Small intestine (tissue), 7 donors: ENCODE results near the gene NCEH1. TPM values are rescaled to one million over a fixed set of nuclear protein-coding genes. Genes with fewer than 3 reads are reported as not detected.

Source experiments
- DNase-seq, 2 donors: peaks; one replicate each; pipeline versions ENCODE4 v3.0.0 to v3.0.0-alpha.2; 2013
- FAIRE-seq: peaks from 2 replicates; lab custom pipeline; 2012; peaks lifted over from hg19 to GRCh38; lab: Jason Lieb, UNC
- H3K27ac ChIP-seq, 3 donors: one replicate each; pipeline ENCODE4 v1.5.1; 2013; ENCODE audit warnings: low read length in 2 of 3, mild to moderate bottlenecking in 2 of 3, control low read depth in 1 of 3, inconsistent platforms in 1 of 3, low read depth in 1 of 3, moderate library complexity in 1 of 3
- H3K27me3 ChIP-seq, 3 donors: one replicate each; pipeline ENCODE4 v1.6.1; 2013; ENCODE audit warnings: low read length in 3 of 3, inconsistent platforms in 1 of 3; ENCODE audit not compliant: control insufficient read depth in 3 of 3, insufficient read depth in 3 of 3
- H3K36me3 ChIP-seq, 3 donors: one replicate each; pipeline ENCODE4 v1.6.1; 2013; ENCODE audit warnings: low read length in 3 of 3, inconsistent platforms in 1 of 3, low read depth in 1 of 3, mild to moderate bottlenecking in 1 of 3, moderate library complexity in 1 of 3; ENCODE audit not compliant: control insufficient read depth in 3 of 3, insufficient read depth in 2 of 3
- H3K4me1 ChIP-seq, 3 donors: one replicate each; pipeline ENCODE4 v1.6.1; 2013; ENCODE audit warnings: low read length in 2 of 3, inconsistent platforms in 1 of 3, low read depth in 1 of 3, mild to moderate bottlenecking in 1 of 3, moderate library complexity in 1 of 3; ENCODE audit not compliant: control insufficient read depth in 3 of 3, insufficient read depth in 2 of 3
- H3K4me3 ChIP-seq, 3 donors: one replicate each; pipeline ENCODE4 v1.5.1; 2013; ENCODE audit warnings: low read length in 3 of 3, control low read depth in 1 of 3, inconsistent platforms in 1 of 3, low read depth in 1 of 3, mild to moderate bottlenecking in 1 of 3, moderate library complexity in 1 of 3
- H3K9me3 ChIP-seq, 2 donors: one replicate each; pipeline ENCODE4 v1.6.1; 2013; ENCODE audit warnings: low read depth in 1 of 2, low read length in 1 of 2; ENCODE audit not compliant: control insufficient read depth in 2 of 2, insufficient read depth in 1 of 2
- WGBS, 3 donors: extraction: QIAGEN DNeasy Blood & Tissue Kit; methylation state at CpG; one replicate each; pipeline ENCODE4 v1.1.7; 2013; 5-methylcytosine and 5-hydroxymethylcytosine counted together
- polyA plus RNA-seq, 4 donors: library from polyadenylated mRNA; stranded (reverse) in 3 of 4; unstranded in 1 of 4; fragments of 200-250 nt in 3 of 4; fragments of 120-200 nt in 1 of 4; gene quantifications; one replicate each; pipeline versions ENCODE4 v1.2.1 to v1.2.3, GENCODE V29; 2013
- donor health status: healthy with polysubstance abuse.
- donor health status: control.
- donor health status: control.
- donor health status: Bipolar disorder and iron deficiency.
- donor health status: healthy.

NCEH1 gene
- polyA plus RNA-seq, 4 donors = 1.1 to 7.0 (median 3.3) TPM

- Histone ChIP-seq H3K27me3 (no peaks in the 10 kb centered on the region), H3K36me3 (peaks cover 0 to 14% (median 3%) of the 10 kb centered on the region in 3 donors), H3K9me3 (no peaks in the 10 kb centered on the region), H3K4me1 (no peaks in the 10 kb centered on the region), H3K27ac (no peak overlapping the region), H3K4me3 (no peak overlapping the region)
- WGBS, 3 donors = 95 to 100% (median 98%) methylated on average over 5 of the region's 5 CpGs
- FAIRE-seq = no peak
- DNase-seq = no peak
These were observed 69.6 kb downstream of the NCEH1 start for GRCh38 chr3:172641291-172641690.

GRCh38 chr3:172640751-172641150 lies 70.1 kb downstream of the NCEH1 start:
- WGBS, 3 donors = 94 to 97% (median 95%) methylated on average over 5 of the region's 5 CpGs
- Histone ChIP-seq H3K9me3 (no peaks in the 10 kb centered on the region), H3K27me3 (no peaks in the 10 kb centered on the region), H3K27ac (no peak overlapping the region), H3K4me1 (no peaks in the 10 kb centered on the region), H3K36me3 (peaks cover 0 to 15% (median 3%) of the 10 kb centered on the region in 3 donors), H3K4me3 (no peak overlapping the region)
- no peak for FAIRE-seq
- no peak for DNase-seq

- no peak for DNase-seq
- Histone ChIP-seq H3K27me3 (no peaks in the 10 kb centered on the region), H3K4me1 (no peaks in the 10 kb centered on the region), H3K27ac (no peak overlapping the region), H3K9me3 (no peaks in the 10 kb centered on the region), H3K36me3 (peaks cover 0 to 10% (median 0%) of the 10 kb centered on the region in 3 donors), H3K4me3 (no peak overlapping the region)
- 58 to 69% (median 60%) methylated on average over 3 of the region's 3 CpGs for WGBS, 3 donors
- FAIRE-seq = no peak
These were observed 75.3 kb downstream of the NCEH1 start for GRCh38 chr3:172635588-172635987.

GRCh38 chr3:172634948-172635347 lies 75.9 kb downstream of the NCEH1 start:
- H3K4me1 ChIP-seq = no peaks in the 10 kb centered on the region
- no peak for DNase-seq
- no peak overlapping the region for H3K27ac ChIP-seq
- peaks cover 0 to 10% (median 0%) of the 10 kb centered on the region in 3 donors for H3K36me3 ChIP-seq
- H3K9me3 ChIP-seq = no peaks in the 10 kb centered on the region
- FAIRE-seq = no peak
- H3K4me3 ChIP-seq = no peak overlapping the region
- H3K27me3 ChIP-seq = no peaks in the 10 kb centered on the region
- WGBS, 3 donors = 71 to 84% (median 71%) methylated on average over 3 of the region's 3 CpGs

- Histone ChIP-seq H3K9me3 (no peaks in the 10 kb centered on the region), H3K27ac (no peak overlapping the region), H3K4me1 (peaks cover 0 to 3% (median 0%) of the 10 kb centered on the region in 3 donors), H3K36me3 (peaks cover 0 to 5% (median 0%) of the 10 kb centered on the region in 3 donors), H3K27me3 (no peaks in the 10 kb centered on the region), H3K4me3 (no peak overlapping the region)
- DNase-seq (no peak), FAIRE-seq (no peak)
- 61 to 82% (median 79%) methylated on average over 1 of the region's 1 CpG for WGBS, 3 donors
These were observed 80.6 kb downstream of the NCEH1 start for GRCh38 chr3:172630316-172630715.

- H3K27ac ChIP-seq = no peak overlapping the region
- H3K4me1 ChIP-seq = peaks cover 0 to 3% (median 0%) of the 10 kb centered on the region in 3 donors
- no peak for FAIRE-seq
- no peaks in the 10 kb centered on the region for H3K27me3 ChIP-seq
- H3K4me3 ChIP-seq = no peak overlapping the region
- H3K36me3 ChIP-seq = peaks cover 0 to 5% (median 0%) of the 10 kb centered on the region in 3 donors
- no peak for DNase-seq
- no peaks in the 10 kb centered on the region for H3K9me3 ChIP-seq
- 83 to 96% (median 91%) methylated on average over 5 of the region's 5 CpGs for WGBS, 3 donors
These were observed 81.4 kb downstream of the NCEH1 start for GRCh38 chr3:172629470-172629869.

- no peak for DNase-seq
- Histone ChIP-seq H3K4me3 (no peak overlapping the region), H3K27me3 (no peaks in the 10 kb centered on the region), H3K9me3 (no peaks in the 10 kb centered on the region), H3K4me1 (peaks cover 0 to 3% (median 0%) of the 10 kb centered on the region in 3 donors), H3K27ac (no peak overlapping the region), H3K36me3 (no peaks in the 10 kb centered on the region)
- 73 to 84% (median 83%) methylated on average over 5 of the region's 5 CpGs for WGBS, 3 donors
- no peak for FAIRE-seq
These were observed 83.6 kb downstream of the NCEH1 start for GRCh38 chr3:172627057-172627809.

GRCh38 chr3:172626021-172626640 lies 84.7 kb downstream of the NCEH1 start:
- 52 to 67% (median 65%) methylated on average over 3 of the region's 3 CpGs for WGBS, 3 donors

More at GRCh38 chr3:172626021-172626640, 84.7 kb downstream of the NCEH1 start:
- H3K4me3 ChIP-seq = no peak overlapping the region
- no peak for FAIRE-seq
- H3K27ac ChIP-seq = no peak overlapping the region
- peaks cover 0 to 3% (median 0%) of the 10 kb centered on the region in 3 donors for H3K4me1 ChIP-seq
- H3K27me3 ChIP-seq = no peaks in the 10 kb centered on the region
- no peak for DNase-seq
- H3K36me3 ChIP-seq = no peaks in the 10 kb centered on the region
- no peaks in the 10 kb centered on the region for H3K9me3 ChIP-seq
